WI38 (cell line): ENCODE measurements around the gene RPS6KA2.

Experiments used
- H3K4me3 ChIP-seq: 2 replicates; pipeline ENCODE4 v1.5.1; 2011; ENCODE audit warnings: low read depth, mild to moderate bottlenecking, control low read depth, low read length
- TF ChIP-seq, protein P1 (sequence below): IDR thresholded peaks from 2 replicates; pipeline ENCODE4 v1.5.1; 2012; ENCODE audit warnings: low read depth, mild to moderate bottlenecking, control low read depth, low read length

The RPS6KA2 gene

DNA sequence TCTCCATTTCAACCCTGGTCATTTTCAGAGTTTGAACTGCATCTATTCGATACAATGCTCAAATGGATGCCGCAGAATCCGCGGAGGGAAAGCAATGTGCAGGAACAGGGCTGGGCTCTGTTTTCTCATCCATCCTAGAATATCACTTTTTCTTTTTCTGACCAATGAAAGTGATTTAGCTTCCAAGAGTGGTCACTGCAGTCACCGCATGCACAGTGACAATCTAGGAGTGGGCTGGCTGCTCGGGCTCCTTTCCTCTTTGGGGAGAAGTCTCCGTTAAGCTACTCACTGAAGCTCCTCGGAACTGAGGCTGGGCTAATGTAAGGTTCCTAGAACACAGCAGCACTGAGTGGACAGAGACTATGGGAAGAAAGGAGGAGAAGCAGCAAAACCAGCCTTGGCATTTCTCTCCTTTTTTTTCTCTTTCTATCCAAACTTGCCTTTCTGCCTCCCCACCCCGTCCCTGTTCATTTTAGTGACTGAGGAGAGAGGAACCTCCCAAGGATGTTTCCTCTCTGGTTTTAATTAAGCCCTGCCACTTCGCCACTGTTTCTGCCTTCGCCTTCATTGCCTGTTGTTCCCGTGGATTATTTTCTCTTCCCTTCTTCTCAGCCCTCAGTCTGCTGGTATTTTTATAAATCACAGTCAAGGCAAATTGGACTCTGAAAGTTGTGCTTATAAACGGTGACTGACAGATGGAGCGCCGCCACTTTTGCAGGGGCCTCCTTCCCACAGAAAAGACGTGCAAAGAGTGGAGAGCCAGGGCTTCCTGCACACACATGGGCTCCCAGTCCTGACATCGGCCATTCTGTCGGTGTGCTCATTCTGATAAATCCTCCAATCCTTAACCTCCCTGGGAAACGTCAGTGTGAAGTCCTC is 81.7 kb downstream of the RPS6KA2 start:
- H3K4me3 ChIP-seq: no peak overlapping the region
- TF ChIP-seq, protein P1, sequence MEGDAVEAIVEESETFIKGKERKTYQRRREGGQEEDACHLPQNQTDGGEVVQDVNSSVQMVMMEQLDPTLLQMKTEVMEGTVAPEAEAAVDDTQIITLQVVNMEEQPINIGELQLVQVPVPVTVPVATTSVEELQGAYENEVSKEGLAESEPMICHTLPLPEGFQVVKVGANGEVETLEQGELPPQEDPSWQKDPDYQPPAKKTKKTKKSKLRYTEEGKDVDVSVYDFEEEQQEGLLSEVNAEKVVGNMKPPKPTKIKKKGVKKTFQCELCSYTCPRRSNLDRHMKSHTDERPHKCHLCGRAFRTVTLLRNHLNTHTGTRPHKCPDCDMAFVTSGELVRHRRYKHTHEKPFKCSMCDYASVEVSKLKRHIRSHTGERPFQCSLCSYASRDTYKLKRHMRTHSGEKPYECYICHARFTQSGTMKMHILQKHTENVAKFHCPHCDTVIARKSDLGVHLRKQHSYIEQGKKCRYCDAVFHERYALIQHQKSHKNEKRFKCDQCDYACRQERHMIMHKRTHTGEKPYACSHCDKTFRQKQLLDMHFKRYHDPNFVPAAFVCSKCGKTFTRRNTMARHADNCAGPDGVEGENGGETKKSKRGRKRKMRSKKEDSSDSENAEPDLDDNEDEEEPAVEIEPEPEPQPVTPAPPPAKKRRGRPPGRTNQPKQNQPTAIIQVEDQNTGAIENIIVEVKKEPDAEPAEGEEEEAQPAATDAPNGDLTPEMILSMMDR: no peak

DNA sequence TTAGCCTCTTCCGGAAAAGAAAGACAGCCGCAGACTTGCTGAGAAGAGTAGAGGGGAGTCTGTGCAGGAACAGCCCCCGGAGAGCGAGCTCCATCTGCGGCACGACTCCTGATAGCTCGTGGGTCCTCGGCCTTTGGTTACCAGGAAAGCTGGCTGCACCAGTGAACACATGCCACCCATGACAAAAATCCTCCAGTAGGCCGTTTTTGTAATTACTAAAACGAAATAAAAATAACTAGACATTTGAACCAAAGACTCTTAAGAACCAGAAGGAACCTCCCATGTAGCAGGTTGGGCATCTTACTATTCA is 82.8 kb downstream of the RPS6KA2 start:
- no peak overlapping the region for H3K4me3 ChIP-seq
- TF ChIP-seq, protein P1: no peak

DNA sequence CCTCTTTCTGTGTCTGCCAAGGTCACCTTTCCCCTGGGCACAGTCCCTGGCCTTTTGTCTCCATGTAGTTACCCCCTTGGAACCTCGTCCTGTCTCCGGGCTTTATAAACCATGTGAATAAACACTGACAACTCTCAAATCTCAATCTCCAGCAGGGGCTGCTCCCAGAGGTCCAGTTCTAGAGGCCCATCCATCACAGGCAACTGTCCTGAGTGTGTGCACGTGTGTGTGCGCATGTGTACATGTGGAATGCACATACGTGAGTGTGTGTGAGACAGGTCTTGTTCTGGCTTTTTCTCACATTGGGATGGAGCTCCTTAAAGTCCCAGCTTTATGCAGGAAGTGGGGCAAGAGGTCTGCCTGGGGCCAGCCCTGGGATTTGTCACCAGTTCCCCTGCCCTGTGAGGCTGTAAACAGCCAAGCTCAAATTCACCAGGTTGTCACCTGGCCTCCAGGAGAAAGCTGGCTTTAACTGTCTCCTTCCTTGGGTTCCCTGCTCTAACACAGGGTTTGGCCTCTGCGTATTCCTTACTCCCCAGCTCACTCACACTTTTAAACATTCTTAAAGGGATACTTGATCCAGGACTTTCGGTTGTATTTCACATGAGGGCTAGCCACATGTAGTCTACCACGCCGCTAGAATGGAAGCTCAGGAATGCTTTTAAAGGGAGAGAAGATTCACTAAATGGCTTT is 83.3 kb downstream of the RPS6KA2 start:
- TF ChIP-seq, protein P1: no peak
- no peak overlapping the region for H3K4me3 ChIP-seq

DNA sequence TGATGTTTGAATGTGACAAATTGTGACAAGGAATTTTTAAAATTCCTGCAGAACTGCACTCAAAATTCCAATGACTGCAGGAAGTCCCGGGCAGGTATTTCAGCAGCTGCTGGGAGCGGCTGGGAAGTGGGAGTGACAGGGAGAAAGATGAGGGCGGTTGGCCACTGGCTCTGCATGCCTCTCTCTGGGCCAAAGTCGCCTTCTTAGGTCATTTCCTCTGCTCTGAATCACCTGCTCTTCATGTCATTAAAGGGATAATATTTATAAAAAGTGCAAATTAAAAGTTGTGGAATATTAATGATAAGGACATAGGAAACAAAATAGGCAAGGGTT is 84.5 kb downstream of the RPS6KA2 start:
- TF ChIP-seq, protein P1: no peak
- H3K4me3 ChIP-seq: no peak overlapping the region

DNA sequence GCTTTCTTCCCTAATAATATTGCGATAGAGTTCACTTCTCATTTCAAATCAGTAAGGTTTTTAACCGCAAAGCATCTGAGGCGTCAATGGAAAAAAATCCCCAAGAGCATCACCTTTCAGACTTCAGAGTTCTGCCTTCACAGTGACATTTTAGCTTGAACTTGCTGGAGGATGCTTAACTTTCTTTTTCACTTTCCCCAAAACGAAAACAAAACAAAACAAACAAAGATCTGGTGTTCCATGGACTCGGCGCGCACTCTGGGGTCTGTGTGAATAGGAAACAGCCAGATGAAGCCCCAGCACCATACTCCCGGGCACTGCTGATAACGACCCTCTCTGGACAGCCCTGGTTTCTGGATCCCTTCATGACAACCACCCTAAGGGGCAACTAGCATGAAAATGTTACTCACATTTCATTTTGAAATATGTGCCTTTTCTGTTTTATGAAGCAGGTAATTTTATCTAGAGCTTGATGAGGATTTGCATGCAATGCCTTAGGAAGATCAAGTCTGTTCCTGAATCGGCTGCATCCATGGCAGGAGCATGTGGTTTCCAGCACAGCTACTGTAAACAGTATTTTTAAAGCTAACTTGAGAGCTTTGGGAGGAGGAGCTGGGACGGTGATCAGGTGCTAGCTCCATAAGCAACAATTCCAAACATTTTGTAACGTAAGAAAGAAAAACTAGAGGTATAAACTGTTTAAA is 85.0 kb downstream of the RPS6KA2 start:
- TF ChIP-seq, protein P1: no peak
- no peak overlapping the region for H3K4me3 ChIP-seq

DNA sequence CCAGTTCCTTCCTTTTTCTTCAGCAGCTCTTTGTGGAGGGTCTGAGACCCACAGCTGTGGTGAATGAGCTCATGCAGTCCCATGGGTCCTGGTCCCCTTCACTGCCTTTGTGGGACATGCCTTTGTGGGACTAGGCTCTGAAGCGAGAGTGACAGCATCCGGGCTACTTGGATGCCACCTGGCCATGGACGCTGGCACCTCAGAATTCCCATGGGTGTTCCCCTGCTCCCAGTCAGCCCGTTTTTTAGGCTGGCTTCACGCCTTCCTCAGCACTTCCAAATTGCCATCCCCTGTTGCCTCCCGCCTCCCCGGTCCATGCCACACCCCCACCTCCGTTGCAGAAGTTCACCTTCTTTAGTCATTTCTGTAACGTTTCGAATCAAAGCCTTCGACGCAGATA is 85.7 kb downstream of the RPS6KA2 start:
- TF ChIP-seq, protein P1: no peak
- H3K4me3 ChIP-seq: no peak overlapping the region
